ENCODE measurements around the gene TEX47. TPM values are rescaled to one million over a fixed set of nuclear protein-coding genes. Genes with fewer than 3 reads are reported as not detected.

Gene TEX47
- total and polyA plus RNA-seq, 2 experiments from 2014 or later, result not detected

GRCh38 chr7:88787777-88788176 lies 7.8 kb downstream of the TEX47 start (continued):
- TF ChIP-seq EZH2phosphoT487 (IDR thresholded peaks at IDR 0.05; ENCODE audit: unreplicated experiment), result no peak
- TF ChIP-seq CTCF (conservative IDR thresholded peaks at IDR 0.05; ENCODE audit: low read depth in 2 of 2), result no peak
- no peak for TF ChIP-seq STAT1 (IDR thresholded peaks at IDR 0.05; ENCODE audit: unreplicated experiment)
- no peak for TF ChIP-seq ZNF114 (CRISPR knock-in tag; IDR thresholded peaks at IDR 0.05)
- TF ChIP-seq CREB1 (CRISPR knock-in tag; IDR thresholded peaks at IDR 0.05; ENCODE audit: low read depth), result no peak

GRCh38 chr7:88775838-88776237 lies 19.7 kb downstream of the TEX47 start:
- H3K27me3 Mint-ChIP-seq (ENCODE audit: insufficient read depth, low read depth, poor library complexity), result peaks cover 4% of the 10 kb centered on the region
- no peak for TF ChIP-seq EZH2 (IDR thresholded peaks at IDR 0.05; ENCODE audit: low read depth, unreplicated experiment)
- TF ChIP-seq NANOG (IDR thresholded peaks at IDR 0.05; ENCODE audit: borderline replicate concordance), result no peak
- no peak for TF ChIP-seq CREB1 (CRISPR knock-in tag; IDR thresholded peaks at IDR 0.05; ENCODE audit: low read depth)
- no peak for TF ChIP-seq ZNF331 (CRISPR knock-in tag; IDR thresholded peaks at IDR 0.05; ENCODE audit: low read depth)
- no peak for TF ChIP-seq CTCF (conservative IDR thresholded peaks at IDR 0.05; ENCODE audit: low read depth in 2 of 2)
- no peak for TF ChIP-seq EZH2phosphoT487 (IDR thresholded peaks at IDR 0.05; ENCODE audit: unreplicated experiment)
- no peak for TF ChIP-seq ZNF114 (CRISPR knock-in tag; IDR thresholded peaks at IDR 0.05)
- no peak for TF ChIP-seq POLR2AphosphoS5 (IDR thresholded peaks at IDR 0.05; ENCODE audit: low read depth)
- TF ChIP-seq ZNF462 (CRISPR knock-in tag; IDR thresholded peaks at IDR 0.05), result no peak
- no peak for TF ChIP-seq STAT1 (IDR thresholded peaks at IDR 0.05; ENCODE audit: unreplicated experiment)
- no peak for TF ChIP-seq JUNB (IDR thresholded peaks at IDR 0.05; ENCODE audit: unreplicated experiment)
- TF ChIP-seq ETS1 (IDR thresholded peaks at IDR 0.05), result no peak

More at GRCh38 chr7:88775838-88776237, 19.7 kb downstream of the TEX47 start:
- no peaks in the 10 kb centered on the region for H3K27me3 ChIP-seq (ENCODE audit: insufficient read depth)
- H3K27ac ChIP-seq (ENCODE audit: low read depth), result no peak overlapping the region
- H2AFZ ChIP-seq, result no peak overlapping the region
- Mint-ChIP-seq H3K36me3 (ENCODE audit: low read depth) (no peaks in the 10 kb centered on the region), H3K4me3 (no peak overlapping the region), H3K9me3 (no peaks in the 10 kb centered on the region), H3K4me1 (no peaks in the 10 kb centered on the region), H3K27ac (no peak overlapping the region)
- H4K20me1 ChIP-seq (replicated peaks; ENCODE audit: insufficient read depth), result no peaks in the 10 kb centered on the region
- no peaks in the 10 kb centered on the region for H3K4me1 ChIP-seq (ENCODE audit: insufficient read depth)
- no peak overlapping the region for H3K4me2 ChIP-seq
- no peaks in the 10 kb centered on the region for H3F3A ChIP-seq (replicated peaks; ENCODE audit: low read depth)
- H3K79me2 ChIP-seq (replicated peaks; ENCODE audit: insufficient read depth), result no peaks in the 10 kb centered on the region
- no peaks in the 10 kb centered on the region for H3K36me3 ChIP-seq (ENCODE audit: insufficient read depth)
- DNase-seq (ENCODE audit: low spot score) (no peak), ATAC-seq (no peak)
- no peak overlapping the region for H3K4me3 ChIP-seq
- H3K9me2 ChIP-seq (ENCODE audit: insufficient read depth), result 0 out of 2 replicates have a peak, but pooled peaks cover 5% of the 10 kb centered on the region
